Activated naive CD8-positive, alpha-beta T cell treated with anti-CD3 and anti-CD28 coated beads for 36 hours (primary cell): ENCODE results near the gene THNSL1. TPM values are rescaled to one million over a fixed set of nuclear protein-coding genes. Genes with fewer than 3 reads are reported as not detected.

Experiments
- DNase-seq: peaks from one replicate; pipeline ENCODE4 v3.0.0; 2021
- H3K27ac Mint-ChIP-seq: one replicate; pipeline ENCODE4 v1.8.0; 2022; ENCODE audit warnings: mild to moderate bottlenecking, moderate library complexity, mixed read lengths
- H3K27me3 Mint-ChIP-seq: one replicate; pipeline ENCODE4 v1.8.0; 2022; ENCODE audit warnings: mild to moderate bottlenecking, mixed read lengths
- H3K36me3 Mint-ChIP-seq: one replicate; pipeline ENCODE4 v1.8.0; 2021; ENCODE audit warnings: mild to moderate bottlenecking, mixed read lengths
- H3K4me1 Mint-ChIP-seq: one replicate; pipeline ENCODE4 v1.8.0; 2021; ENCODE audit warnings: mixed read lengths
- H3K4me3 Mint-ChIP-seq: one replicate; pipeline ENCODE4 v1.8.0; 2022; ENCODE audit warnings: mild to moderate bottlenecking, moderate library complexity, mixed read lengths
- H3K9me3 Mint-ChIP-seq: one replicate; pipeline ENCODE4 v1.8.0; 2022; ENCODE audit warnings: mixed read lengths
- total RNA-seq, 2 experiments: library from RNA; stranded (reverse); gene quantifications; one replicate each; pipeline ENCODE4 v1.2.3, GENCODE V29; 2021

THNSL1 gene
- total RNA-seq, 2 experiments from 2014 or later, result 10.1 to 10.7 TPM

- Mint-ChIP-seq H3K27me3 (peaks cover 5% of the 10 kb centered on the region), H3K27ac (no peak overlapping the region), H3K4me1 (peaks cover 13% of the 10 kb centered on the region), H3K4me3 (no peak overlapping the region), H3K9me3 (no peaks in the 10 kb centered on the region), H3K36me3 (no peaks in the 10 kb centered on the region)
- DNase-seq, result no peak
Measured at GRCh38 chr10:25061125-25061524, 44.7 kb downstream of the THNSL1 start.

GRCh38 chr10:25061711-25062449, 45.5 kb downstream of the THNSL1 start:
- Mint-ChIP-seq H3K36me3 (no peaks in the 10 kb centered on the region), H3K4me3 (peak overlapping the region; percentile 57), H3K27ac (peak overlapping the region; percentile 68), H3K9me3 (no peaks in the 10 kb centered on the region), H3K4me1 (peaks cover 13% of the 10 kb centered on the region), H3K27me3 (peaks cover 5% of the 10 kb centered on the region)
- no peak for DNase-seq

GRCh38 chr10:25063157-25063556, 46.7 kb downstream of the THNSL1 start:
- H3K9me3 Mint-ChIP-seq, result no peaks in the 10 kb centered on the region
- DNase-seq, result no peak
- H3K27ac Mint-ChIP-seq, result no peak overlapping the region
- H3K36me3 Mint-ChIP-seq, result no peaks in the 10 kb centered on the region
- H3K27me3 Mint-ChIP-seq, result peaks cover 9% of the 10 kb centered on the region
- no peak overlapping the region for H3K4me3 Mint-ChIP-seq
- H3K4me1 Mint-ChIP-seq, result peaks cover 13% of the 10 kb centered on the region

GRCh38 chr10:25063644-25064043, 47.2 kb downstream of the THNSL1 start:
- Mint-ChIP-seq H3K27ac (no peak overlapping the region), H3K36me3 (no peaks in the 10 kb centered on the region), H3K4me1 (peaks cover 13% of the 10 kb centered on the region), H3K27me3 (peaks cover 10% of the 10 kb centered on the region), H3K9me3 (no peaks in the 10 kb centered on the region), H3K4me3 (no peak overlapping the region)
- no peak for DNase-seq

GRCh38 chr10:25064401-25064800, 48.0 kb downstream of the THNSL1 start:
- Mint-ChIP-seq H3K4me3 (no peak overlapping the region), H3K36me3 (no peaks in the 10 kb centered on the region), H3K27me3 (peaks cover 16% of the 10 kb centered on the region), H3K9me3 (no peaks in the 10 kb centered on the region), H3K27ac (no peak overlapping the region), H3K4me1 (peaks cover 13% of the 10 kb centered on the region)
- DNase-seq, result no peak

- DNase-seq, result no peak
- H3K27ac Mint-ChIP-seq, result no peak overlapping the region
- no peaks in the 10 kb centered on the region for H3K36me3 Mint-ChIP-seq
- H3K9me3 Mint-ChIP-seq, result no peaks in the 10 kb centered on the region
- H3K27me3 Mint-ChIP-seq, result peaks cover 16% of the 10 kb centered on the region
- H3K4me1 Mint-ChIP-seq, result peaks cover 13% of the 10 kb centered on the region
- H3K4me3 Mint-ChIP-seq, result no peak overlapping the region
Measured at GRCh38 chr10:25065761-25066476, 49.5 kb downstream of the THNSL1 start.

GRCh38 chr10:25068152-25069058, 52.0 kb downstream of the THNSL1 start:
- Mint-ChIP-seq H3K27me3 (peaks cover 19% of the 10 kb centered on the region), H3K4me3 (no peak overlapping the region), H3K36me3 (no peaks in the 10 kb centered on the region), H3K4me1 (peaks cover 3% of the 10 kb centered on the region), H3K9me3 (no peaks in the 10 kb centered on the region), H3K27ac (no peak overlapping the region)
- DNase-seq, result no peak

GRCh38 chr10:25071227-25071626, 54.8 kb downstream of the THNSL1 start:
- Mint-ChIP-seq H3K36me3 (no peaks in the 10 kb centered on the region), H3K27ac (no peak overlapping the region), H3K4me3 (no peak overlapping the region), H3K4me1 (no peaks in the 10 kb centered on the region), H3K9me3 (no peaks in the 10 kb centered on the region), H3K27me3 (peaks cover 33% of the 10 kb centered on the region)
- no peak for DNase-seq

- DNase-seq, result no peak
- Mint-ChIP-seq H3K27me3 (peaks cover 35% of the 10 kb centered on the region), H3K36me3 (no peaks in the 10 kb centered on the region), H3K9me3 (no peaks in the 10 kb centered on the region), H3K4me3 (no peak overlapping the region), H3K4me1 (no peaks in the 10 kb centered on the region), H3K27ac (no peak overlapping the region)
Measured at GRCh38 chr10:25072786-25073185, 56.4 kb downstream of the THNSL1 start.

GRCh38 chr10:25075825-25076224, 59.4 kb downstream of the THNSL1 start:
- Mint-ChIP-seq H3K36me3 (no peaks in the 10 kb centered on the region), H3K4me3 (no peak overlapping the region), H3K9me3 (no peaks in the 10 kb centered on the region), H3K4me1 (peaks cover 6% of the 10 kb centered on the region), H3K27me3 (peaks cover 27% of the 10 kb centered on the region), H3K27ac (no peak overlapping the region)
- DNase-seq, result no peak

Other genes starting within 250 kb of the THNSL1 start
- 1 to 10 TPM; 2.8 to 3.6 TPM for gene PRTFDC1, start 64.0 kb upstream of the THNSL1 start, total RNA-seq
- gene ENKUR, start 454 bp upstream of the THNSL1 start, total RNA-seq, result not detected
- not detected for gene GPR158, start 158.4 kb downstream of the THNSL1 start, total RNA-seq